ENCODE results near the gene ARID5B. TPM values are rescaled to one million over a fixed set of nuclear protein-coding genes. Genes with fewer than 3 reads are reported as not detected.

The ARID5B gene
- total RNA-seq, 1 donor from 2014 or later = 29.8 TPM

DNA sequence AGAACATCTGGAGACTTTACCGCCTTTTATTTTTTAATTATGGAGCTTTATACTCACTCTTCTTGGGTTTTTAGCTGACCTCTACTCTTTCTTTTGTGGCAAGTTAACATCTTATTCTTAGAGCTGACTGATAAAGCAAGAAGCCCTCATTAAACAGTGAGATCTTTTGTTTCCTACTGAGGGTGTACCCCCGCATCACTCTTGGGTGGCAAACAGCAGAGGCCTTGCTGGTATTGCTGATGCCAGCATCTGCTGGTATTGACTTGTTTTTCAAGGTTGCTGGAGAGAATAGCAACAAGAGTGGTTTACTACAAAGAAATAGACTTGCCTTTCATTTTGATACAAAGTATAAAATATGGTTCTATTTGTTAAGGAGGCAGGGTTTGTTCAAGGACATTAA lies 154.7 kb downstream of the ARID5B start:
- Histone ChIP-seq H3K4me1 (peaks cover 84% of the 10 kb centered on the region), H3K27me3 (ENCODE audit: low read depth) (no peaks in the 10 kb centered on the region), H3K4me3 (no peak overlapping the region), H3K27ac (peak overlapping the region; percentile 4), H3K9me3 (no peaks in the 10 kb centered on the region), H3K36me3 (peaks cover 36% of the 10 kb centered on the region)
- no peak for DNase-seq
- intact Hi-C loops (cut with DNase I) = no loop called here
- TF ChIP-seq, protein P1, sequence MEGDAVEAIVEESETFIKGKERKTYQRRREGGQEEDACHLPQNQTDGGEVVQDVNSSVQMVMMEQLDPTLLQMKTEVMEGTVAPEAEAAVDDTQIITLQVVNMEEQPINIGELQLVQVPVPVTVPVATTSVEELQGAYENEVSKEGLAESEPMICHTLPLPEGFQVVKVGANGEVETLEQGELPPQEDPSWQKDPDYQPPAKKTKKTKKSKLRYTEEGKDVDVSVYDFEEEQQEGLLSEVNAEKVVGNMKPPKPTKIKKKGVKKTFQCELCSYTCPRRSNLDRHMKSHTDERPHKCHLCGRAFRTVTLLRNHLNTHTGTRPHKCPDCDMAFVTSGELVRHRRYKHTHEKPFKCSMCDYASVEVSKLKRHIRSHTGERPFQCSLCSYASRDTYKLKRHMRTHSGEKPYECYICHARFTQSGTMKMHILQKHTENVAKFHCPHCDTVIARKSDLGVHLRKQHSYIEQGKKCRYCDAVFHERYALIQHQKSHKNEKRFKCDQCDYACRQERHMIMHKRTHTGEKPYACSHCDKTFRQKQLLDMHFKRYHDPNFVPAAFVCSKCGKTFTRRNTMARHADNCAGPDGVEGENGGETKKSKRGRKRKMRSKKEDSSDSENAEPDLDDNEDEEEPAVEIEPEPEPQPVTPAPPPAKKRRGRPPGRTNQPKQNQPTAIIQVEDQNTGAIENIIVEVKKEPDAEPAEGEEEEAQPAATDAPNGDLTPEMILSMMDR (IDR thresholded peaks at IDR 0.05) = no peak
- no peak for ATAC-seq

DNA sequence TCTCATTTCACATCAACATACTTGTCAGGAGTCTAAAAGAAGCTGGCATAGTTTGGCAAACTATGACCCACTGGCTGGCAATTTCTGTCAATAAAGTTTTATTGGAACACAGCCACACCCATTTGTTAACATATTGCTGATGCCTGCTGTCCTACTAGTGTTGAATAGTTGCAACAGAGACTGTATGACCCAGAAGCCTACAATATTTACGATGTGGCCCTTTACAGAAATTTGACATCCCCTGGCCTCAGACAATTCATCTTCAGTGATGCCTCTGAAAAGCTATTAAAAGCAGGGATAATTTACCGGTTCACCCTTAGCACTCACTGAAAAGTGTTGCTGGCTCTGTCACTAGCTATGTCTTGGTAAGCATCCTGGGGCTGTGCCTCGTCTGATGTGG lies 155.2 kb downstream of the ARID5B start:
- Histone ChIP-seq H3K27me3 (ENCODE audit: low read depth) (no peaks in the 10 kb centered on the region), H3K4me1 (peaks cover 79% of the 10 kb centered on the region), H3K36me3 (peaks cover 34% of the 10 kb centered on the region), H3K27ac (peak overlapping the region; percentile 65), H3K9me3 (no peaks in the 10 kb centered on the region), H3K4me3 (no peak overlapping the region)
- no peak for ATAC-seq
- intact Hi-C loops (cut with DNase I) = no loop called here
- DNase-seq = no peak
- TF ChIP-seq, protein P1 (IDR thresholded peaks at IDR 0.05) = no peak

DNA sequence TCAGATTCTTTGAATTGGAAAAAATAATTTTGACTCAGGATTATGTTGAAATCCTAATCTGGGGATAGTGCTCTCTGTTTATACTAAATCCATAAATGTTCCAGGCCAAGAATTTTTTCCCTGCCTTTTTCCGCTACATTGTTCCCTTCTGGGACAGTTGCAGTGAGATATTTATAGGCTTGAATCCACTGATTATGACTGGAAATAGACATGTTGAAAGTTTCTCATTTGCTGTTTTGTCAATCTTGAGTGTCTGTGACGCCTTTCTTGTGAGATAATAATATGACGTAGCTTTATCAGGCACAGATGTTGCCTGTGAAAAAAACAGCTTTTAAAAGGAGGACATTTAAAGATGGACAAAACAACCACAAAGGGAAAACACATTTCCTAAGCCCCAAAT lies 155.9 kb downstream of the ARID5B start:
- peaks cover 73% of the 10 kb centered on the region for H3K4me1 ChIP-seq
- H3K9me3 ChIP-seq = no peaks in the 10 kb centered on the region
- peaks cover 27% of the 10 kb centered on the region for H3K36me3 ChIP-seq
- TF ChIP-seq, protein P1 (IDR thresholded peaks at IDR 0.05) = no peak
- intact Hi-C loops (cut with DNase I) = no loop called here
- DNase-seq (no peak), ATAC-seq (peak; percentile 7 to 49)
- peak overlapping the region; percentile 65 for H3K27ac ChIP-seq
- H3K4me3 ChIP-seq = no peak overlapping the region
- no peaks in the 10 kb centered on the region for H3K27me3 ChIP-seq (ENCODE audit: low read depth)

DNA sequence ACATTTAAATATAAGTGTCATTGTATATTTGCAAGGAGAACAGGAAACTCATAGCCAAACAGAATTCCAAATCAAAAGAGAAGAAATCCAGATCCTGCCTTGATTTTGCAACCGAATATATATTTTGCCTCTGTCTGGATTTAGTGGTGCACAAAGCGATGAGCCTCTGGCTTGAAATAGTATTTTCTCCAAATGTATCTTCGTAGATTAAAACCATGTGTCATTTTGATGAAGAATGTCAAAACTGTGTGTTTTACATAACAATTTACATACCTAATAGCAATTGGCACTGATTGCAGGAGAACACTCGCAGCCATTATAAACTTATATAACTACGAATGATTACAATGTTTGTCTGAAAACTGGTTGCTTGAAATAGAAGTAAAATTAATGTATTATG lies 156.4 kb downstream of the ARID5B start:
- H3K4me3 ChIP-seq = no peak overlapping the region
- no peaks in the 10 kb centered on the region for H3K27me3 ChIP-seq (ENCODE audit: low read depth)
- peaks cover 70% of the 10 kb centered on the region for H3K4me1 ChIP-seq
- H3K36me3 ChIP-seq = peaks cover 22% of the 10 kb centered on the region
- peak overlapping the region; percentile 65 for H3K27ac ChIP-seq
- ATAC-seq = no peak
- no peak for DNase-seq
- H3K9me3 ChIP-seq = no peaks in the 10 kb centered on the region
- intact Hi-C loops (cut with DNase I) = no loop called here
- TF ChIP-seq, protein P1 (IDR thresholded peaks at IDR 0.05) = no peak

DNA sequence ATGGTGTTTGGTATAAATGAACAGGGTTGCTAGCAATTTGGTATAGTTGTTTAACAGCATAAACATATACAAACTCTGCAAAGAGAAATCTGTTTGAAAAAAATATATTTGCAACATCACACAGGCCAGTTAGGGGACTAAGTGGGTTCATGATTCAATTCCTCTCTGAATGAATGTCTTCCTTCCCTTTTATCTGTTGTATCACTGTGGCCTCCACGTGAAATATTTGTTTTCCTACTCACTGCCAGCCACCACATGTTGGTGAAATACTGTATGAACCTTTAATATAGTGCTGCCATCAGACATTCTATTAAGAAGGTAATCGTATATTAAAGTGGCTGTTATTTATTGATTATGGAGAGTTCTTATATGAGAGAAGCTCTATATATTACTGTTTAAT lies 157.0 kb downstream of the ARID5B start:
- H3K4me1 ChIP-seq = peaks cover 65% of the 10 kb centered on the region
- H3K36me3 ChIP-seq = peaks cover 22% of the 10 kb centered on the region
- H3K9me3 ChIP-seq = no peaks in the 10 kb centered on the region
- TF ChIP-seq, protein P1 (IDR thresholded peaks at IDR 0.05) = no peak
- no peaks in the 10 kb centered on the region for H3K27me3 ChIP-seq (ENCODE audit: low read depth)
- ATAC-seq = no peak
- no peak for DNase-seq
- no peak overlapping the region for H3K4me3 ChIP-seq
- peak overlapping the region; percentile 65 for H3K27ac ChIP-seq
- intact Hi-C loops (cut with DNase I) = no loop called here

DNA sequence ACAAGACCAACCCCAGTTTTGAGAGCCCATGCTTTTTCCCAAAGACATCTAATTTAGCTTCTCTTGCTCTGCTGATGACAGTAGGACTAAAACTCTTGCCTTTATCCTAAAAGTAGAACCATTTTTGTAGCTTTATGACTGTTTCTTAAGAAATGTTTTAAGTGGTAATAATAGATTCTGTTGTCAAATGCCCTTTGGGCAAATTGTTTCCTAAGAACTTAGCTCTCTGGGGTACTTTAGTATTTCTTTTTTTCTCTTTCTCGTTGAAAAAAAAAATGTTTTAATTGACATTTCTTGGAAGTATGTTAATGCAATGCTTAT lies 157.4 kb downstream of the ARID5B start:
- TF ChIP-seq, protein P1 (IDR thresholded peaks at IDR 0.05) = no peak
- ATAC-seq (no peak), DNase-seq (no peak)
- Histone ChIP-seq H3K4me3 (no peak overlapping the region), H3K36me3 (peaks cover 22% of the 10 kb centered on the region), H3K27me3 (ENCODE audit: low read depth) (no peaks in the 10 kb centered on the region), H3K9me3 (no peaks in the 10 kb centered on the region), H3K27ac (peak overlapping the region; percentile 65), H3K4me1 (peaks cover 65% of the 10 kb centered on the region)
- intact Hi-C loops (cut with DNase I) = no loop called here
